H9 (cell line): ENCODE measurements around the gene MRC2. TPM values are rescaled to one million over a fixed set of nuclear protein-coding genes. Genes with fewer than 3 reads are reported as not detected.

ENCODE experiments used
- DNase-seq: peaks from one replicate; pipeline ENCODE4 v3.0.0-alpha.2; 2017
- H2AFZ ChIP-seq: one replicate; pipeline ENCODE4 v1.6.1; 2013; ENCODE audit warnings: mild to moderate bottlenecking, low read length, control low read depth, moderate library complexity
- H2AK5ac ChIP-seq: 2 replicates; pipeline ENCODE4 v1.6.1; 2013; ENCODE audit warnings: low read length, control low read depth, mixed read lengths; ENCODE audit not compliant: insufficient read length
- H2BK120ac ChIP-seq: one replicate; pipeline ENCODE4 v1.6.1; 2013; ENCODE audit warnings: low read depth, mild to moderate bottlenecking, low read length, control low read depth, inconsistent platforms; ENCODE audit not compliant: poor library complexity, severe bottlenecking
- H2BK12ac ChIP-seq: 2 replicates; pipeline ENCODE4 v1.6.1; 2013; ENCODE audit warnings: low read length, control low read depth, mixed read lengths, low read depth; ENCODE audit not compliant: insufficient read length
- H2BK15ac ChIP-seq: 2 replicates; pipeline ENCODE4 v1.6.1; 2013; ENCODE audit warnings: low read depth, low read length, control low read depth
- H2BK20ac ChIP-seq: one replicate; pipeline ENCODE4 v1.6.1; 2013; ENCODE audit warnings: low read depth, mild to moderate bottlenecking, low read length, control low read depth, inconsistent platforms; ENCODE audit not compliant: poor library complexity, severe bottlenecking
- H2BK5ac ChIP-seq: 2 replicates; pipeline ENCODE4 v1.6.1; 2013; ENCODE audit warnings: low read length, control low read depth, mixed read lengths; ENCODE audit not compliant: insufficient read length
- H3K14ac ChIP-seq: 2 replicates; pipeline ENCODE4 v1.6.1; 2013; ENCODE audit warnings: low read length, control low read depth; ENCODE audit not compliant: insufficient read depth
- H3K18ac ChIP-seq: 2 replicates; pipeline ENCODE4 v1.6.1; 2013; ENCODE audit warnings: low read depth, mild to moderate bottlenecking, mixed read lengths, low read length, control low read depth; ENCODE audit not compliant: insufficient read length
- H3K23ac ChIP-seq: 2 replicates; pipeline ENCODE4 v1.6.1; 2013; ENCODE audit warnings: low read length, control low read depth, mixed read lengths, low read depth; ENCODE audit not compliant: insufficient read length
- H3K23me2 ChIP-seq: 2 replicates; pipeline ENCODE4 v1.6.1; 2013; ENCODE audit warnings: low read depth, mild to moderate bottlenecking, mixed read lengths, low read length, control low read depth; ENCODE audit not compliant: insufficient read length, poor library complexity, severe bottlenecking
- H3K27ac ChIP-seq: 2 replicates; pipeline ENCODE4 v1.5.1; 2013; ENCODE audit warnings: low read length, control low read depth, mixed read lengths, low read depth; ENCODE audit not compliant: insufficient read length
- H3K27me3 ChIP-seq: 2 replicates; pipeline ENCODE4 v1.6.1; 2013; ENCODE audit warnings: low read length, control low read depth, inconsistent platforms; ENCODE audit not compliant: insufficient read depth
- H3K4ac ChIP-seq: 2 replicates; pipeline ENCODE4 v1.6.1; 2013; ENCODE audit warnings: low read depth, mild to moderate bottlenecking, control low read depth, inconsistent platforms, low read length, moderate library complexity
- H3K4me1 ChIP-seq: 2 replicates; pipeline ENCODE4 v1.6.1; 2013; ENCODE audit warnings: low read length, control low read depth, inconsistent platforms; ENCODE audit not compliant: insufficient read depth
- H3K4me2 ChIP-seq: 2 replicates; pipeline ENCODE4 v1.6.1; 2013; ENCODE audit warnings: low read length, control low read depth, mixed read lengths; ENCODE audit not compliant: insufficient read length, insufficient read depth
- H3K56ac ChIP-seq: 2 replicates; pipeline ENCODE4 v1.6.1; 2013; ENCODE audit warnings: low read depth, mild to moderate bottlenecking, mixed read lengths, low read length, control low read depth; ENCODE audit not compliant: insufficient read length
- H3K79me1 ChIP-seq: 2 replicates; pipeline ENCODE4 v1.6.1; 2013; ENCODE audit warnings: low read depth, mild to moderate bottlenecking, moderate library complexity, low read length, control low read depth, inconsistent platforms; ENCODE audit not compliant: insufficient read depth, poor library complexity, severe bottlenecking
- H3K79me2 ChIP-seq: 2 replicates; pipeline ENCODE4 v1.6.1; 2013; ENCODE audit warnings: low read length, control low read depth, inconsistent platforms; ENCODE audit not compliant: insufficient read depth
- H3K9ac ChIP-seq: 2 replicates; pipeline ENCODE4 v1.6.1; 2013; ENCODE audit warnings: low read length, control low read depth, mixed read lengths; ENCODE audit not compliant: insufficient read length; ENCODE audit errors: extremely low read depth
- H3K9me3 ChIP-seq: one replicate; pipeline ENCODE4 v1.6.1; 2013; ENCODE audit warnings: low read depth, low read length, inconsistent platforms; ENCODE audit not compliant: control insufficient read depth
- H3T11ph ChIP-seq: one replicate; pipeline ENCODE4 v1.6.1; 2013; ENCODE audit warnings: mild to moderate bottlenecking, low read length, control low read depth, inconsistent platforms
- H4K20me1 ChIP-seq: one replicate; pipeline ENCODE4 v1.6.1; 2013; ENCODE audit not compliant: control insufficient read depth, insufficient read length, insufficient read depth
- H4K5ac ChIP-seq: 2 replicates; pipeline ENCODE4 v1.6.1; 2013; ENCODE audit warnings: low read depth, mild to moderate bottlenecking, mixed read lengths, low read length, control low read depth; ENCODE audit not compliant: insufficient read length
- H4K8ac ChIP-seq: replicated peaks from 2 replicates; pipeline ENCODE4 v1.6.1; 2013; ENCODE audit warnings: low read length, control low read depth, mixed read lengths, low read depth; ENCODE audit not compliant: insufficient read length
- H4K91ac ChIP-seq: 2 replicates; pipeline ENCODE4 v1.6.1; 2013; ENCODE audit warnings: low read depth, mild to moderate bottlenecking, moderate library complexity, mixed read lengths, low read length, control low read depth; ENCODE audit not compliant: insufficient read length
- H3K27ac Mint-ChIP-seq, 3 experiments: 2 replicates in 2 of 3; 3 replicates in 1 of 3; pipeline ENCODE4 v1.8.0; 2020 to 2021; ENCODE audit warnings: mixed read lengths in 3 of 3, mild to moderate bottlenecking in 1 of 3, moderate library complexity in 1 of 3
- H3K27me3 Mint-ChIP-seq: 2 replicates; pipeline ENCODE4 v1.8.0; 2021; ENCODE audit warnings: low read depth, mild to moderate bottlenecking, moderate library complexity, mixed read lengths
- H3K36me3 Mint-ChIP-seq, 3 experiments: 2 replicates in 2 of 3; 3 replicates in 1 of 3; pipeline ENCODE4 v1.8.0; 2020 to 2021; ENCODE audit warnings: low read depth in 3 of 3, mixed read lengths in 3 of 3; ENCODE audit not compliant: insufficient read depth in 1 of 3
- H3K4me1 Mint-ChIP-seq, 2 experiments: 2 replicates each; pipeline ENCODE4 v1.8.0; 2020; ENCODE audit warnings: mixed read lengths in 2 of 2
- H3K4me3 Mint-ChIP-seq, 2 experiments: 2 replicates in 1 of 2; 3 replicates in 1 of 2; pipeline ENCODE4 v1.8.0; 2020 to 2021; ENCODE audit warnings: mild to moderate bottlenecking in 2 of 2, mixed read lengths in 2 of 2, moderate library complexity in 1 of 2
- H3K9me3 Mint-ChIP-seq, 2 experiments: 2 replicates in 1 of 2; 3 replicates in 1 of 2; pipeline ENCODE4 v1.8.0; 2020; ENCODE audit warnings: mild to moderate bottlenecking in 2 of 2, mixed read lengths in 2 of 2, moderate library complexity in 1 of 2
- WGBS: extraction: QIAGEN DNeasy Blood & Tissue Kit; methylation state at CpG from one replicate; pipeline ENCODE4 v1.1.7; 2013; ENCODE audit warnings: missing lambda C conversion rate, low lambda C conversion rate, mixed read lengths; ENCODE audit not compliant: insufficient read length; ENCODE audit errors: extremely low coverage; 5-methylcytosine and 5-hydroxymethylcytosine counted together
- total RNA-seq: library from RNA; stranded (reverse); gene quantifications from 2 replicates; pipeline ENCODE4 v1.2.1, GENCODE V29; 2021
- TF ChIP-seq, protein P1 (sequence below): fragments of 200-600 bp; sonication (generic); conservative IDR thresholded peaks from 3 replicates; pipeline ENCODE4 v1.8.0; 2021; ENCODE audit warnings: antibody characterized with exemption, mild to moderate bottlenecking

MRC2 gene
- total RNA-seq, 1 experiment from 2014 or later = 18.7 TPM

DNA sequence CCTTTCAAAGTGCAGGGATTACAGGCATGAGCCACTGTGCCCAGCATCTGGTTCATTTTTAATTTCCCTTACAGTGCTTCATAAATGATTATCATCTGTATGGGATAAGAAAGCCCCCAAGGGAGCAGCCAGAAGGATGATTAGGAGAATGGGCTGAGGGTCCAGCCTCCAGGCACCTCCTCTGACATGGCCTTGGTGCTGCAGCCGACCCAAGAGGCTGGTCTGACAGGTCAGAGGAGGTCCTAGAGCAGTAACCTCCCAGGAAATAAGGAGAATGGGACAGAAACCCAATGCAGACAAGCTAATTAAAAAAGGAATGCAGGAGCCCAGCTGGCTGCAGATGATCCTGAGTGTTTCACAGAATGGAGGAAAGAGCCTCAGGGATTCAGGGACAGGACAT is 29.0 kb downstream of the MRC2 start:
- no CpG with 5 or more reads among the region's 1 CpG for WGBS
- H3K56ac ChIP-seq = no peak overlapping the region
- H4K8ac ChIP-seq = no peak overlapping the region
- H3K79me1 ChIP-seq = no peaks in the 10 kb centered on the region
- no peak overlapping the region for H2BK20ac ChIP-seq
- no peaks in the 10 kb centered on the region for H3K9me3 ChIP-seq
- no peak overlapping the region for H4K5ac ChIP-seq
- no peak overlapping the region for H3K4ac ChIP-seq
- Mint-ChIP-seq H3K4me1 (peaks cover 13 to 27% of the 10 kb centered on the region in 2 experiments), H3K36me3 (peaks cover 3 to 20% (median 12%) of the 10 kb centered on the region in 3 experiments), H3K27ac (peak overlapping the region in 1 of 3 experiments; percentile 31; a peak in 1 of 7 replicates), H3K9me3 (peaks cover 8 to 9% of the 10 kb centered on the region in 2 experiments), H3K27me3 (peaks cover 11% of the 10 kb centered on the region), H3K4me3 (no peak overlapping the region)
- no peak for DNase-seq
- H2AFZ ChIP-seq = no peak overlapping the region
- no peak overlapping the region for H3K4me2 ChIP-seq
- H2BK120ac ChIP-seq = no peak overlapping the region
- H3K23ac ChIP-seq = no peak overlapping the region
- H2BK5ac ChIP-seq = no peak overlapping the region
- H4K20me1 ChIP-seq = no peaks in the 10 kb centered on the region
- no peaks in the 10 kb centered on the region; the same call in 1 of the 2 replicates for H3K4me1 ChIP-seq
- no peak overlapping the region for H3K14ac ChIP-seq
- H3K23me2 ChIP-seq = peaks cover 11% of the 10 kb centered on the region
- H3K79me2 ChIP-seq = no peaks in the 10 kb centered on the region
- no peaks in the 10 kb centered on the region for H3K27me3 ChIP-seq
- H4K91ac ChIP-seq = no peak overlapping the region
- H3K9ac ChIP-seq = no peak overlapping the region
- no peak overlapping the region for H3T11ph ChIP-seq
- H2BK12ac ChIP-seq = no peak overlapping the region
- H2BK15ac ChIP-seq = no peak overlapping the region
- H2AK5ac ChIP-seq = no peak overlapping the region
- no peak overlapping the region for H3K18ac ChIP-seq
- H3K27ac ChIP-seq = no peak overlapping the region
- TF ChIP-seq, protein P1, sequence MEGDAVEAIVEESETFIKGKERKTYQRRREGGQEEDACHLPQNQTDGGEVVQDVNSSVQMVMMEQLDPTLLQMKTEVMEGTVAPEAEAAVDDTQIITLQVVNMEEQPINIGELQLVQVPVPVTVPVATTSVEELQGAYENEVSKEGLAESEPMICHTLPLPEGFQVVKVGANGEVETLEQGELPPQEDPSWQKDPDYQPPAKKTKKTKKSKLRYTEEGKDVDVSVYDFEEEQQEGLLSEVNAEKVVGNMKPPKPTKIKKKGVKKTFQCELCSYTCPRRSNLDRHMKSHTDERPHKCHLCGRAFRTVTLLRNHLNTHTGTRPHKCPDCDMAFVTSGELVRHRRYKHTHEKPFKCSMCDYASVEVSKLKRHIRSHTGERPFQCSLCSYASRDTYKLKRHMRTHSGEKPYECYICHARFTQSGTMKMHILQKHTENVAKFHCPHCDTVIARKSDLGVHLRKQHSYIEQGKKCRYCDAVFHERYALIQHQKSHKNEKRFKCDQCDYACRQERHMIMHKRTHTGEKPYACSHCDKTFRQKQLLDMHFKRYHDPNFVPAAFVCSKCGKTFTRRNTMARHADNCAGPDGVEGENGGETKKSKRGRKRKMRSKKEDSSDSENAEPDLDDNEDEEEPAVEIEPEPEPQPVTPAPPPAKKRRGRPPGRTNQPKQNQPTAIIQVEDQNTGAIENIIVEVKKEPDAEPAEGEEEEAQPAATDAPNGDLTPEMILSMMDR = no peak
